AG04449 (cell line): Measurements from ENCODE around the gene ANKS3.

Experiments used
- CTCF ChIA-PET: fragments of 350-600 bp; formaldehyde crosslinking; extraction: SDS; loops from one replicate; lab custom pipeline; 2021; ENCODE audit warnings: antibody characterized with exemption; lab: Yijun Ruan, JAX
- POLR2A ChIA-PET: fragments of 400-600, 350-600 bp; formaldehyde crosslinking; extraction: SDS; loops from one replicate; lab custom pipeline; 2020; ENCODE audit warnings: antibody characterized with exemption, inconsistent platforms; lab: Yijun Ruan, JAX
- DNase-seq: peaks from one replicate; pipeline ENCODE4 v3.0.0-alpha.2; 2010; ENCODE audit warnings: low read depth, low spot score
- H3K4me3 ChIP-seq: 2 replicates; pipeline ENCODE4 v1.5.1; 2011; ENCODE audit warnings: low read depth, mild to moderate bottlenecking, control low read depth, low read length
- TF ChIP-seq, protein P1 (sequence below): IDR thresholded peaks from one replicate; pipeline ENCODE4 v1.5.1; 2011; ENCODE audit warnings: mild to moderate bottlenecking, moderate library complexity, low read length, control low read depth, inconsistent platforms; ENCODE audit not compliant: insufficient read depth; ENCODE audit errors: missing control alignments

ANKS3 gene

DNA sequence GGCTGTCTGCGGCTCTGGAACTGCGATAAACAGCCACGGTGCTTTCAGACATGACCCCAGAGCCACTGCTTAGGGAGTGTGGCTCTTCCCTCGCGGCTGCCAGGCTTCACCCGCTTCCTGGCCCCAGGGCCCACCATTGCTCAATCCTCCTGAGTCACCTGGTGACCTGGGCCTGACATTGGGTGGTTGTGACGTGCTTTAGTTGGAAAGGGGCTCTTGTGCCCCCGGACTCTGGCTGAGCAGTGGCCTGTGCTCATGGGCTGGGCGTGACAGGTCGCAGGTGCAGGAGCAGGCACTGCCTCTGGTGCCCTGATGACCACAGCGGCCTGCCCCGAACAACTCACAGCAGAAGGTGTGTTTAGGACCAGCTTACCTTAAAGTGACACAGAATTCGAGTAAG lies 49.3 kb downstream of the ANKS3 start:
- CTCF ChIA-PET = interaction anchor here (1.4 kb wide), 1 partner anchor 11 kb away, joined by 3 read pairs; no protein-coding TSS in a partner anchor
- H3K4me3 ChIP-seq = no peak overlapping the region
- no peak for DNase-seq
- TF ChIP-seq, protein P1, sequence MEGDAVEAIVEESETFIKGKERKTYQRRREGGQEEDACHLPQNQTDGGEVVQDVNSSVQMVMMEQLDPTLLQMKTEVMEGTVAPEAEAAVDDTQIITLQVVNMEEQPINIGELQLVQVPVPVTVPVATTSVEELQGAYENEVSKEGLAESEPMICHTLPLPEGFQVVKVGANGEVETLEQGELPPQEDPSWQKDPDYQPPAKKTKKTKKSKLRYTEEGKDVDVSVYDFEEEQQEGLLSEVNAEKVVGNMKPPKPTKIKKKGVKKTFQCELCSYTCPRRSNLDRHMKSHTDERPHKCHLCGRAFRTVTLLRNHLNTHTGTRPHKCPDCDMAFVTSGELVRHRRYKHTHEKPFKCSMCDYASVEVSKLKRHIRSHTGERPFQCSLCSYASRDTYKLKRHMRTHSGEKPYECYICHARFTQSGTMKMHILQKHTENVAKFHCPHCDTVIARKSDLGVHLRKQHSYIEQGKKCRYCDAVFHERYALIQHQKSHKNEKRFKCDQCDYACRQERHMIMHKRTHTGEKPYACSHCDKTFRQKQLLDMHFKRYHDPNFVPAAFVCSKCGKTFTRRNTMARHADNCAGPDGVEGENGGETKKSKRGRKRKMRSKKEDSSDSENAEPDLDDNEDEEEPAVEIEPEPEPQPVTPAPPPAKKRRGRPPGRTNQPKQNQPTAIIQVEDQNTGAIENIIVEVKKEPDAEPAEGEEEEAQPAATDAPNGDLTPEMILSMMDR = no peak
- POLR2A ChIA-PET = no interaction called here

DNA sequence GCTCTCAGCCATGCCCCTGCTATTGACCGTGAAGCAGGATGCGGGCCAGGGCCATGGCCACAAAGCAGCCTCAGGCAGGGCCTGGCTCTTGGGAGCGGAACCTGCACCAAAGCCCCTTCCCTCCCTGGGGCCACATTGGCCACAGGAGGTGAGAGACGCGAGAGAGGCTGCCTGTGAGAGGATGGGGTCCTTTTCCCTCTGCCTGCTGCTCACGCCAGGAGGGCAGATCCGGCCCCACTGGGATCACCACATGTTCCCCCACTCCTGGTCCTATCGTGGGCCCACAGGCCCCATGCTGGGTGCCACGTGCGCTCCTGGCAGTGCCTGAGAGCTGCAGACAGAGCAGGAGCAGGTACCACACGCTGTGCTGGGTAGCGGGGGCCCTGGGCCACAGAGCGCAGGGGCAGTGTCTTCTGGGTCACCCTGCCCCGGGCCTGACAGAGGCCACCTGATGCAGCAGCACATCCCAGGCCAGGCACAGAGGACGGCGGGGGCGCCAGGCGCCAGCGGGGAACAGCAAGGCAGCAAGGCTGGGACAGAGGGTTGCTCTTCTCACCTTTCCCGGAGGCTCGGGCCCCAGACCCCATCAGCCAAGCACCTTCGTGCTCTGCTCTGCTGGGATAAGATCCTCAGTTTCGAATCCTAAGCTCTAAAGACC lies 49.9 kb downstream of the ANKS3 start:
- TF ChIP-seq, protein P1 = no peak
- POLR2A ChIA-PET = no interaction called here

DNA sequence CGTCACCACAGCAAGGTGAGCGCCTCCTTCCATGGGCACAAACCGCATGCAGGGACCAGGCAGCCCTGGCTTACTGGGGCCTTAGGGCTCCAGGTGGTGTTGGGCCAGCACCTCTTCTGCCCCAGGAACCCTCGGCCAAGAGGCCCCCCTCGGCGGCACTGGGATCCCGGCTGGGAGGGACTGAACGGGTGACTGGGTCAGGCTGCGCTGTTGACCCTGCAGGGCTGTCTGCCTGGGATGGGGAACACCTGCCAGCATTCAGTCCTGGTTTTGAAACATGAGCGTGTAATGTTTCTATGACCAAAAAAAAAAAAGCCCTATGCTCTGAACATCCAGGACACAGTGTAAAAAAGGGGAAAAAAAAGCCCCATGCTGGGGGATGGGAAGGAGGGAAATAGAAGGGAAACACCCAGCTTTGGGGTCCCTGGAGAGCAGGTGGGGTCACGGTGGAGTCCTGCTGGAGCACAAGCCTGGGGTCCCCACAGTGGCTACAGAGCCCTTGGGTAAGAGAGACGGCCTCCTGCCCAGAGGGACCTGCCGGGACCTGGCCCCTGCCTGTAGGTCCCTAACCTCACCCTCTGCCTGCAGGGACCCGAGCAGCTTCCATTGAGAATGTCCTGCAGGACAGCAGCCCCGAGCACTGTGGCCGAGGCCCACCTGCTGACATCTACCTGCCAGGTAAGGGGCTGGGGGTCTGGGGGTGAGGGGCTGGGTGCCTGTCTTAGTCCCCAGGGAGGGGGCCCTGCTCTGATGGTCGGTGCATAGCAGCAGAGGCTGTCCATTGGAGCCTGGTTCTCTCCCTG lies 50.6 kb downstream of the ANKS3 start:
- H3K4me3 ChIP-seq = no peak overlapping the region
- no peak for DNase-seq
- TF ChIP-seq, protein P1 = no peak
- ChIA-PET POLR2A (no interaction called here), CTCF (interaction anchor here (0.6 to 1.3 kb wide), 3 partner anchors 9 to 34 kb away, joined by 3 to 6 read pairs (median 4); no protein-coding TSS in a partner anchor)

More for the DNA sequence above, 49.9 kb downstream of the ANKS3 start:
- no peak for DNase-seq
- no peak overlapping the region for H3K4me3 ChIP-seq
- CTCF ChIA-PET = no interaction called here

DNA sequence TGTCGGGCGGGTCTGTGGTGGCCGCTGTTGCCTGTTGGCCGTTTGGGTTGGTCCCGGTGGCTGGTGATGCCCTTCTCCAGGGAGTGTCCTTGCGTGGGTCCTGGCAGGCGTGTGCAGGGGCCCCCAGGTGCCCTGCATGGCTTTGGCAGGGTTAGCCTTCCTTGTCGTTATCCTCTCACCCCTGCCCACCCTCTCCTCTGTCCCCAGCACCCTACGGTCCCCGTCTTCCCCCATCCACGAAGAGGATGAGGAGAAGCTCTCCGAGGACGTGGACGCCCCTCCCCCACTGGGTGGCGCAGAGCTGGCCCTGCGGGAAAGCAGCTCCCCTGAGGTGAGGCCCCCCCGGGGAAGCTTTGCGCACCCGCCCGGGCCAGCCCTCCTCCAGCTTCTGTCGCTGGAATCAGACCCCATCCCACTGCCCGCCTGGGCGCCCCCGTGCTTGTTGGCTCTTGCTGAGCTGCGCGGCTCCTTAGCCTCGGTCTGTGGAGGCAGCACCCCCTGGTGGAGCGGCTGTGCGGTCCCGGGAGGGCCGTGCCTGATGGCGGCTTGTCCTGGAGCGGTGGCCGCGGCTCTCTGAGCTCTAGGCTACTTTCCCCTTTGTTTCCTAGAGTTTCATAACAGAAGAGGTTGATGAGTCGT lies 51.3 kb downstream of the ANKS3 start:
- ChIA-PET POLR2A (no interaction called here), CTCF (interaction anchor here (0.6 to 1.3 kb wide), 3 partner anchors 10 to 33 kb away, joined by 3 to 6 read pairs (median 4); no protein-coding TSS in a partner anchor)
- TF ChIP-seq, protein P1 = peak; percentile 19
- no peak overlapping the region for H3K4me3 ChIP-seq
- no peak for DNase-seq

DNA sequence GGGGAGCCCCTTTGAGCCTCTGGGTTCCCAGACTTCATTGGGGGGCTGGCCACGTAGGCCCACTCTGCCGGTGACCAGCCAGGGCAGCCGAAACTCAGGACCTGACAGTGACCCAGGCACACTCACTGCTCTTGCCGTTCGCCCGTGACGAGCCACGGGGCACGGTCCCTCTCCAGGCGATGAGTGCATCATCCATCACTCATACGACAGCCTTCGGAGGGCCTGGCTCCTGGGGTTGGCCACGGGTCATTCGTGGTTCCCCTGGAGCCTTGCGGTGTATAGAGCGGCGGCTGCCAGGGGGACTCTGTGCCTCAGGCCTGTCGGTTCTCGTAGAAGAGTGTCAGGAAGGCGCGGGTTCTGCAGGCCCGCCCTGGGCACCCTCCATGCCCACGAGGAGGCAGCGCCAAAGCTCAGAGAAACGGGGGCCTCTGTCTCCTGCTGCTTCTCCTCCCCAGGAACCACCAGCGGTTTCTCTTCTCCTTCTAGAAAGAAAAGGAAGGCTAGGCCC lies 51.9 kb downstream of the ANKS3 start:
- TF ChIP-seq, protein P1 = no peak
- ChIA-PET POLR2A (no interaction called here), CTCF (interaction anchor here (1.2 to 1.3 kb wide), 2 partner anchors 13 to 32 kb away, joined by 4 to 6 read pairs; no protein-coding TSS in a partner anchor)
- H3K4me3 ChIP-seq = no peak overlapping the region
- no peak for DNase-seq
